ENCODE measurements around the gene USP1.

GRCh38 chr1:62417351-62417999, 19.4 kb upstream of the USP1 start:
- no peak for TF ChIP-seq CBX8 (IDR thresholded peaks at IDR 0.05)
- no peak for TF ChIP-seq ESRRA (IDR thresholded peaks at IDR 0.05; ENCODE audit: borderline replicate concordance, low read length)
- TF ChIP-seq SMC3 (IDR thresholded peaks at IDR 0.05), result no peak
- no peak for TF ChIP-seq PBX3 (IDR thresholded peaks at IDR 0.05)
- TF ChIP-seq CTCF (IDR thresholded peaks at IDR 0.05), result no peak
- TF ChIP-seq POLR2A (IDR thresholded peaks at IDR 0.05; ENCODE audit: low read length), result no peak
- TF ChIP-seq EP300 (IDR thresholded peaks at IDR 0.05), result no peak
- no peak for TF ChIP-seq JUNB (IDR thresholded peaks at IDR 0.05)

All from A549 (cell line).